Stimulated activated naive CD4-positive, alpha-beta T cell (primary cell): ENCODE results near the gene SMG7.

Source experiments
- DNase-seq, 6 experiments: peaks; one replicate each; lab custom pipeline; 2025; lab: John Stamatoyannopoulos, UW

SMG7 gene

GRCh38 chr1:183515002-183515689, 42.8 kb downstream of the SMG7 start:
- DNase-seq = no peak

GRCh38 chr1:183516725-183517124, 44.4 kb downstream of the SMG7 start:
- no peak for DNase-seq

- DNase-seq = no peak
These were observed 45.1 kb downstream of the SMG7 start for GRCh38 chr1:183517401-183517800.

- no peak for DNase-seq
These were observed 48.1 kb downstream of the SMG7 start for GRCh38 chr1:183520379-183520778.

- DNase-seq = no peak
These were observed 49.8 kb downstream of the SMG7 start for GRCh38 chr1:183522104-183522503.

GRCh38 chr1:183528577-183528976, 56.3 kb downstream of the SMG7 start:
- no peak for DNase-seq

- no peak for DNase-seq
These were observed 61.4 kb downstream of the SMG7 start for GRCh38 chr1:183533617-183534174.

- no peak for DNase-seq
These were observed 65.1 kb downstream of the SMG7 start for GRCh38 chr1:183537405-183537804.

GRCh38 chr1:183543619-183544204, 71.4 kb downstream of the SMG7 start:
- DNase-seq = peak in 2 of 6 experiments; percentile 45 to 46

- no peak for DNase-seq
These were observed 72.4 kb downstream of the SMG7 start for GRCh38 chr1:183544598-183545297.

GRCh38 chr1:183546427-183546826, 74.1 kb downstream of the SMG7 start:
- no peak for DNase-seq

- no peak for DNase-seq
These were observed 75.8 kb downstream of the SMG7 start for GRCh38 chr1:183548116-183548515.

- no peak for DNase-seq
These were observed 78.6 kb downstream of the SMG7 start for GRCh38 chr1:183550915-183551314.

- DNase-seq = no peak
These were observed 79.6 kb downstream of the SMG7 start for GRCh38 chr1:183551924-183552323.

GRCh38 chr1:183552441-183552840, 80.1 kb downstream of the SMG7 start:
- no peak for DNase-seq

- DNase-seq = no peak
These were observed 80.6 kb downstream of the SMG7 start for GRCh38 chr1:183552891-183553290.

GRCh38 chr1:183553331-183553730, 81.0 kb downstream of the SMG7 start:
- no peak for DNase-seq

- no peak for DNase-seq
These were observed 81.5 kb downstream of the SMG7 start for GRCh38 chr1:183553764-183554163.

GRCh38 chr1:183554577-183554976, 82.3 kb downstream of the SMG7 start:
- no peak for DNase-seq

GRCh38 chr1:183559061-183559460, 86.8 kb downstream of the SMG7 start:
- DNase-seq = no peak

- DNase-seq = no peak
These were observed 90.4 kb downstream of the SMG7 start for GRCh38 chr1:183562701-183563100.

- no peak for DNase-seq
These were observed 93.0 kb downstream of the SMG7 start for GRCh38 chr1:183565261-183565660.

- no peak for DNase-seq
These were observed 93.7 kb downstream of the SMG7 start for GRCh38 chr1:183566026-183566425.
